LNCAP (cell line): Measurements from ENCODE around the gene DAZ1.
"Not testable (repeated sequence)": the region's sequence is repeated elsewhere in the genome, so short reads cannot be mapped to it uniquely, and the experiment has no call there.

Experiments
- CTCF ChIP-seq: fragments of 450-650 bp; IDR thresholded peaks from 2 replicates; pipeline ENCODE4 v1.5.1; 2017; ENCODE audit warnings: mild to moderate bottlenecking

DAZ1 gene

GRCh38 chrY:23198908-23199307 is at the start of gene DAZ1:
DAZ1 (minus strand) TSS chrY:23199008; CDS start chrY:23198800, 208 bp downstream.
- not testable (repeated sequence) for TF ChIP-seq CTCF

- not testable (repeated sequence) for TF ChIP-seq CTCF
These were observed 20.4 kb upstream of the DAZ1 start, which contains the start of gene DAZ2 for GRCh38 chrY:23219233-23219632. DAZ2 (plus strand) TSS chrY:23219533; CDS start chrY:23219741, 208 bp downstream.
